GM12878 (cell line): ENCODE data around the gene PRKCG.

ENCODE experiments used
- ATF7 ChIP-seq: fragments of 450-650 bp; IDR thresholded peaks from 2 replicates; pipeline ENCODE4 v1.6.1; 2016; ENCODE audit warnings: low read depth, mild to moderate bottlenecking
- EP300 ChIP-seq, 2 experiments: fragments of 150-350 bp in 1 of 2; IDR thresholded peaks; 2 replicates each; pipeline ENCODE4 v1.6.1; 2011 to 2012; ENCODE audit warnings: low read depth in 2 of 2, low read length in 2 of 2, borderline replicate concordance in 1 of 2, improper control_type of control experiment in 1 of 2, inconsistent platforms in 1 of 2; ENCODE audit not compliant: control insufficient read depth in 1 of 2
- KDM1A ChIP-seq: fragments of 200-600 bp; sonication (generic); IDR thresholded peaks from 2 replicates; pipeline ENCODE4 v1.6.1; 2016; ENCODE audit warnings: borderline replicate concordance
- MXI1 ChIP-seq: fragments of 150-350 bp; IDR thresholded peaks from 2 replicates; pipeline ENCODE4 v1.6.1; 2011; ENCODE audit warnings: low read depth, mild to moderate bottlenecking, inconsistent platforms, low read length, improper control_type of control experiment
- NRF1 ChIP-seq: conservative IDR thresholded peaks from 2 replicates; pipeline ENCODE4 v1.6.1; 2011; ENCODE audit warnings: mild to moderate bottlenecking, low read depth, low read length, improper control_type of control experiment
- POLR2A ChIP-seq: IDR thresholded peaks from 2 replicates; pipeline ENCODE4 v1.6.1; 2011; ENCODE audit warnings: low read depth, mild to moderate bottlenecking, low read length
- POLR2AphosphoS5 ChIP-seq: IDR thresholded peaks from 2 replicates; pipeline ENCODE4 v1.6.1; 2011; ENCODE audit warnings: mild to moderate bottlenecking, low read length, inconsistent platforms
- SMC3 ChIP-seq: IDR thresholded peaks from 2 replicates; pipeline ENCODE4 v1.6.1; 2011; ENCODE audit warnings: low read length, improper control_type of control experiment, borderline replicate concordance
- TF ChIP-seq, protein P1 (sequence below), 3 experiments: IDR thresholded peaks in 2 of 3; conservative IDR thresholded peaks in 1 of 3; 2 replicates each; pipeline ENCODE4 v1.5.1; 2011; ENCODE audit warnings: low read depth in 3 of 3, low read length in 3 of 3, mild to moderate bottlenecking in 3 of 3, control low read depth in 2 of 3, moderate library complexity in 2 of 3, inconsistent platforms in 1 of 3, mixed read lengths in 1 of 3; ENCODE audit not compliant: control insufficient read depth in 2 of 3, insufficient read depth in 1 of 3; ENCODE audit errors: extremely low read depth in 1 of 3

DNA sequence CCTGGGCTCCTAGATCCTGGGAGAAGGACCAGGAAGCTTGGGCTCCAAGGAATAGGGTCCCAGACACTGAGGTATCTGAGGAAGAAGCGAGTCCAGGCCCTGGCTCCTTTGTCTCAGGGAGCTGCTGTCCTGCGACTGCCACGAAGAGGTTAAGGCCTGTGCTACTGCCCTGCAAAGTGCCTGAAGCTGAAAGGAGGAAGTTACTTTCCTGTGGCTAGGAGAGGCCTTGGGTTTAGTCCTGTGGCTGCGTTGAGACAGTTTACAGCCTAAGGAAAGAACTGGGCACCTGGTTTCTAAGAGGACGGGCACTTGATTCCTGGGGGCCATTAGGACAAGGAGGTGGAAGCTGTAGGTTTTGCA, 11.5 kb upstream of the PRKCG start:
- TF ChIP-seq POLR2A = no peak
- TF ChIP-seq, protein P1, sequence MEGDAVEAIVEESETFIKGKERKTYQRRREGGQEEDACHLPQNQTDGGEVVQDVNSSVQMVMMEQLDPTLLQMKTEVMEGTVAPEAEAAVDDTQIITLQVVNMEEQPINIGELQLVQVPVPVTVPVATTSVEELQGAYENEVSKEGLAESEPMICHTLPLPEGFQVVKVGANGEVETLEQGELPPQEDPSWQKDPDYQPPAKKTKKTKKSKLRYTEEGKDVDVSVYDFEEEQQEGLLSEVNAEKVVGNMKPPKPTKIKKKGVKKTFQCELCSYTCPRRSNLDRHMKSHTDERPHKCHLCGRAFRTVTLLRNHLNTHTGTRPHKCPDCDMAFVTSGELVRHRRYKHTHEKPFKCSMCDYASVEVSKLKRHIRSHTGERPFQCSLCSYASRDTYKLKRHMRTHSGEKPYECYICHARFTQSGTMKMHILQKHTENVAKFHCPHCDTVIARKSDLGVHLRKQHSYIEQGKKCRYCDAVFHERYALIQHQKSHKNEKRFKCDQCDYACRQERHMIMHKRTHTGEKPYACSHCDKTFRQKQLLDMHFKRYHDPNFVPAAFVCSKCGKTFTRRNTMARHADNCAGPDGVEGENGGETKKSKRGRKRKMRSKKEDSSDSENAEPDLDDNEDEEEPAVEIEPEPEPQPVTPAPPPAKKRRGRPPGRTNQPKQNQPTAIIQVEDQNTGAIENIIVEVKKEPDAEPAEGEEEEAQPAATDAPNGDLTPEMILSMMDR (IDR thresholded peaks at IDR 0.05 in 2 of 3, conservative IDR thresholded peaks at IDR 0.05 in 1 of 3; ENCODE audit: control insufficient read depth in 2 of 3, extremely low read depth in 1 of 3, insufficient read depth in 1 of 3, low read depth in 3 of 3, low read length in 3 of 3) = no peak
- TF ChIP-seq KDM1A = no peak
- no peak for TF ChIP-seq EP300 (IDR thresholded peaks at IDR 0.05; ENCODE audit: borderline replicate concordance in 1 of 2, control insufficient read depth in 1 of 2, low read depth in 2 of 2, low read length in 2 of 2)
- TF ChIP-seq SMC3 = no peak
- no peak for TF ChIP-seq POLR2AphosphoS5
- TF ChIP-seq MXI1 = no peak
- no peak for TF ChIP-seq NRF1
- no peak for TF ChIP-seq ATF7
